Inferior parietal cortex (tissue), 1 donor: ENCODE measurements around the gene CCDC170.
"Not testable (repeated sequence)": the region's sequence is repeated elsewhere in the genome, so short reads cannot be mapped to it uniquely, and the experiment has no call there.

Experiments
- DNase-seq: peaks from one replicate; pipeline ENCODE4 v3.0.0-alpha.2; 2016; ENCODE audit errors: extremely low spot score

Gene CCDC170

DNA sequence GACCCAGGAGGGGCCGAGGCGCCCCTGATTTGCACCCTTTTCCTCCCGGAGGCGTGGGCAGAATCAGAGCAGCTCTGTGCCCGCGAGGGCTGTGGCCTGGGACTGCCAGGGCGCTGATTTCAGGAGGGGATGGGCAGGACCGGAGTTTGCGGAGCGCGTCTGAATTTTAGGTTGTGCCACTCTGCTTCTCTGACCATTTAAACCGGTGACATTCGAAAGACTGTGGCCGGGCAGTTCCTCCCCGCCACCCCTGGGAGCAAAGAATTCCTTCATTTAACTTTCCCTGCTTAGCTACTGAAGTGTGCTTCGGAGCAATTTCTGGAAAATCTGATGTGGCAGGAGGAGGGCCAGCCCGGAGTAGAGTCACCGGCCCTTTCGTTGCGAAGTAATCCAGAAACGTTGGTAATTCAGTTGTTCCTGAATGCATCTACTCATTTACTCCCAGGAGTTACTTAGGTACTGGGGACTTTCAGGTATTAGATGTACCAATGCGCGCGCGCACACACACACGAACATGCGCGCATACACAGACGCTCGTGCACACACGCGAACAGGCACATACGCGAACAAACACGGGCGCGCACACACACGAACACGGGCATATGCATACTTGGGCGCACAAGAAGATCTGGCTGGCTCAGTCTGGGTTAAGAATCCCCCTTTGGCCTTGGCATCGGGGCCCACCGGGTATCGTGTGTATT is 568 bp downstream of the CCDC170 start:
- peak; percentile 26 for DNase-seq

DNA sequence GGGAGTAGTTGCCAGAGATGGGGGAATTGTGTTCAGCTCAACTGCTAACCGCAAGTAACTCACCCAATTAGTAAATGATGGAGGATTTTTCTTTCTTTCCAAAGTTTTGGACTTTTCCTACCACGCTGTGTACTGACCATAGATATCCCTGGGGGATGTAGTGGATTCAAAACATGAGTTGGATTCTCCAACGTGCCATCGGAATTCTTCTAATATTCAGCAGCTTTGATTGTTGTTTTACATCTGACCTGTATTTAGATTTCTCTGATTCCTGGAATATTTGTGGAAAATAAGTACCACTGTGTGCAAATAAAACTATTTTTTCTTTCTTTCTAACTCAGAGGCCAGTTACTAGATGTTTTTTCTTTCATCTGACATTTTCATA is 1.1 kb downstream of the CCDC170 start:
- DNase-seq: no peak

DNA sequence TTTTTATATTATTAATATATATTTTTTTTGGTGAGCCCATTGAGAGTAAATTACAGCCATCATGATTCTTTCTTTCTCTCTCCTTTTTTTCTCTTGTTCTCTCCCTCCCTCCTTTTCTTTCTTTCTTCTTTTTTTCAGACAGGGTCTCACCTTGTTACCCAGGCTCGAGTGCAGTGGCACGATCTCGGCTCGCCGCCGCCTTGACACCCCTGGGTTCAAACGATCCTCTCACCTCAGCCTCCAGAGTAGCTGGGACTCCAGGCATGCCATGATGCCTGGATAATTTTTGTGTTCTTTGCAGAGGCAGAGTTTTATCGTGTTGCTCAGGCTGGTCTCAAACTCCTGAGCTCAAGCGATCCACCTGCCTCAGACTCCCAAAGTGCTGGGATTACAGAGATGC is 1.6 kb downstream of the CCDC170 start:
- DNase-seq: no peak

DNA sequence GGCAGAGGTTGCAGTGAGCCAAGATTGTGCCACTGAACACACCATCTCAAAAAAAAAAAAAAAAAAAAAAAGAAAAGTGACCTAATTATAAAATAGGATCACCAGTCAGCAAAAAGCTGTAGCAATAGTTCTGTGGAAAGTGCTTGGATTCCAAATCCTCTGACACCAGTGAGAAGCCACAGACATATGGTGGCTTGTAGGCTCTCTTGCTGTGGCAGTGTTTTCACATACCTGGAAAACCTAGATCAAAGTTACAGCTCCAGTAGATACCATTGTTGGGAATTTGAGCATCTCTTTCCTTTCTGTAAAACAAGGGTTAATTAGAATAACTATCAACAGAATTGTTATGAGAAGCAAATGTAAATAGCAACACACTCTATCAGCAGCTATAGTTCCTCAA is 4.1 kb downstream of the CCDC170 start:
- no peak for DNase-seq

DNA sequence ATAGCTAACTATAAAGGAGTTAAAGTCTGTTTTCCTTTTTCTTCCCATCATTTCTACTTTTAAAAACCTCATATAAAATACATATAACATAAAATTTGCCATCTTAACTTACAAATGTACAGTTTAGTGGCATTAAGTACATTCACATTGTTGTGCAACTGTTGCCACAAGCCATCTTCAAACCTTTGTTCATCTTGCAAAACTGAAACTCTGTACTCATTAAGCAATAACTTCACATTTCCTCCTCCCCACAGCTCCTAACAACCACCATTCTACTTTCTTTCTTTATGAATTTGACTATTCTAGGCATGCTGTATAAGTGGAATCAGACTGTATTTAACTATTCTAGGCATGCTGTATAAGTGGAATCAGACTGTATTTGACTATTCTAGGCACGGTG is 4.5 kb downstream of the CCDC170 start:
- no peak for DNase-seq

DNA sequence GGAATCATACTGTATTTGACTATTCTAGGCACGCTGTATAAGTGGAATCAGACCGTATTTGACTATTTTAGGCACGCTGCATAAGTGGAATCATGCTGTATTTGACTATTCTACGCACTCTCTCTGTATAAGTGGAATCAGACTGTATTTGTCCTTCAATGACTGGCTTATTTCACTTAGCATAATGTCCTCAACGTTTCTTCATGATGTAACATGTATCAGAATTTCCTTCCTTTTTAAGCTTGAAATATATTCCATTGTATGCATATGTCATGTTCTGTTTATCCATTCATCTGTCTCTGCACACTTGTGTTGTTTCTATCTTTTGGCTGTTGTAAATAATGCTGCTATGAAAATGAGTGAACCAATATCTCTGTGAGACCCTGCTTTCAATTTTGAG is 5.7 kb downstream of the CCDC170 start:
- no peak for DNase-seq

DNA sequence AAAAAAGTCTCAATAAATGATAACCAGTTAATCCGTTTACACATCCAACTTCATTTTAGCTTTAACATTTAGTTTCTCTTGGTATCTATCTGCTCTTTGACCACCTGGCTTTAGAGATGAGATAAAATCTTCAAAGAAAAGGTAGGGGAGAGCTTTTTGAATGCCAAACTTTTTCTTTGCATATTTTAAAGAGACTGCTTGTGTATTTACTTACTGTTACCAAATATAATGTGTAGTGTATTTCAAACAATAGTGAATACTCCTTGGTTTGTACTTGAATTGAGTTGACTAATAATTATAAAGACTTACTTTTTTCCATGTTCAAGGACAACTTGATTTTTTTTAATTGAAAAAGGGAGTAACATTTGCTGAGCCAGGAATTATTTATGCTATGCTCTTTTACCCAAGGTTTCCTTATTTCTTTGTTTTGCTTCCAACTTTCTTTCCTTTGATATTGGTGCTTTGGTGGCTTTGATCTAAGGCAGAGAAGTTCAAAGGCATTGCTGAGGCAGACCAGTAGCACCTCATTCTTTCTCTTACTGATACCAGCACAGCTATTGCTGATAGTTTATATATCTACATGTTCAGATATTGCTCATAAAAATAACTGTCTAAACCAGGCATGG is 7.8 kb downstream of the CCDC170 start:
- DNase-seq: no peak

DNA sequence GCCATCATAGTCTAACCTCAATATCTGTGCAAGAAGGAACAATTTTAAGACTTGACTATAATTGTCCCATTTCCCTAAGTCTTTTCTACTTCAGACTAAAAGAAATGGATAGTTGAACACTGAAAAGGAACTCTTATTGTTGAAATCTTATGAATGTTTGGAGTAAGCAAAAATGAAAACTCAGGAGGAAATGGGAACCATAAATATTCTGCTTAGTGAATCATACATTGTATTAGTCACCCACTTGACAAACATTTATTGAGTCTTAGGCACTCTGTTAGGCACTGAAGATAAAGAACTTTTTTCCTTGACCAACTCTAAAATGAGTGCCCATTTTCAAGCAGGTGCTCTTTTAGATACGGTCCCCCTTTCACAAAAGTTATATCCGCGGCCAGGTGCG is 8.7 kb downstream of the CCDC170 start:
- DNase-seq: no peak

DNA sequence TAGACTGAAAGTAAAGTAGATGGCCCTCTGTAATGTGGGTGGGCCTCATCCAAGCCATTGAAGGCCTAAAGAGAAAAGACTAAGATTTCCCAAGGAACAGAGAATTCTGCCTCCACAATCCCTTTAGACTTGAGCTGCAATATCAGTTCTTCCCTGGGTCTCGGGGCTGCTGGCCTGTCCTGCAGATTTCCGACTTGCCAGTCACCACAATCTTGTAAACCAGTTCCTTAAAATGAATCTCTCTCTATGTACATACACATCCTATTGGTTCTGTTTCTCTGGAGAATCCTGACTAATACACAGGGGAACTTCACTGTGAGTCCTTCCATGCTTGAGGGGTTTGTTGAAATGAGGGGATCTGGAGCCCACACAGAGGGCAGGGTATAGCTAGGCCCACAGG is 12.9 kb downstream of the CCDC170 start:
- DNase-seq: no peak

DNA sequence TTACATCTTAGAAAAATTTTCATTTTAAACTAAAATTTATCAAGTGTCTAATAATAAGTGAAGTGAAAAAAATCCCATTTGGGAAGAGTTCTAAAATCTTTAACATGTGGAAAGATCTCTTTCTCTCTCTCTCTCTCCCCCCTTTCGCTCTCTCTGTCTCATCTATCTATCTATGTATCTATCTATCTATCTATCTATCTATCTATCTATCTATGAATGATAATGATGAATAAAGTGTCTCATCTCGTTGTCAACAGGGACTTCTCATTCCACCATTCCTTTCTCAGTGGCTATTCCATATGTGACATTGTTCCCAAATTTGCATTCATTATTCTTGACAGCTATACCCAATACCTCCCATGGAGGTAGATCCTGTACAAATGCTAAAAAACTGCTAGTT is 15.2 kb downstream of the CCDC170 start:
- no peak for DNase-seq

DNA sequence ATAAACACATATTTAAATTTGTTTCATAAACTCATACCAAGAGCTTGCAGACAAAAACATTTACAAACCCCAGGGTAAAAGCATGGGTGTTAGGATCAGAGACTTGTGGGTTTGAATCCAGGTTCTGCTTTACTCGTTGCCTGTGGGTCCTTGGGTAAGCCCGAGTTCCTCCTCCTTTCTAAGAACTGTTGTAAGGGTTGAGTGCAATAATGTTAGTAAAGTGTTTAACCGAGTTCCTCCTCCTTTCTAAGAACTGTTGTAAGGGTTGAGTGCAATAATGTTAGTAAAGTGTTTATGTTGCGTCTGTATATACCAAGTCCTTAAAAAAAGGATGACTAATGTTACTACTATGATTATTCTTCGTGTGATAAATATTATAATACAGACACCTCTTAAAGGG is 18.7 kb downstream of the CCDC170 start:
- DNase-seq: no peak

DNA sequence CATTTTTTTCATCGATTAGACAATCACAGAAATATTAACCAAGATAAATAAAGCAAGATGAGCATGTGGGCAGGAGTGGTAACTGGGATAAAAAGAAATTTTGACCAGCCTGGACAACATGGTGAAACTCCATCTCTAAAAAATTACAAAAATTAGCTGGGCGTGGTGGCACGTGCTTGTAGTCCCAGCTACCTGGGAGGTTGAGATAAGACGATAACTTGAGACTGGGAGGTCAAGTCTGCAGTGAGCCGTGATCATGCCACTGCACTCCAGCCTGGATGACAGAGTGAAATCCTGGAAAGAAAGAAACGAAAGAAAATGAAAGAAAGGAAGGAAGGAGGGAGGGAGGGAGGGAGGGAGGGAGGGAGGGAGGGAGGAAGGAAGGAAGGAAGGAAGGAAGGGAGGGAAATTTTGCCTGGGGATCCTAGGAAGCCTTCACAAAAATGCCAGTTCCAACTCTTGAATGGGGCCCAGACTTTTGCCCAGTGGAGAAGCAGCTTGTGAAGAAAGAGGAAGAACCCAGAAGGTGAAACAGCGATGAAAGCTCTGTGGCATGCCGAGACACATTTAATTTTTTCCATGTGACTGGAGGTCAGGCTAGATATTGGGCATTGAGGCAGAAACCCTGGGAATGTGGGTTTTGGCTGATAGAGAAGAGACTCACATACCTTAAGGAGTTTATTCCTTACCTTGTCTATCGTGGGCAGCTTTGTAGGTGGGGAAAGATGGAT is 20.3 kb downstream of the CCDC170 start:
- no peak for DNase-seq

DNA sequence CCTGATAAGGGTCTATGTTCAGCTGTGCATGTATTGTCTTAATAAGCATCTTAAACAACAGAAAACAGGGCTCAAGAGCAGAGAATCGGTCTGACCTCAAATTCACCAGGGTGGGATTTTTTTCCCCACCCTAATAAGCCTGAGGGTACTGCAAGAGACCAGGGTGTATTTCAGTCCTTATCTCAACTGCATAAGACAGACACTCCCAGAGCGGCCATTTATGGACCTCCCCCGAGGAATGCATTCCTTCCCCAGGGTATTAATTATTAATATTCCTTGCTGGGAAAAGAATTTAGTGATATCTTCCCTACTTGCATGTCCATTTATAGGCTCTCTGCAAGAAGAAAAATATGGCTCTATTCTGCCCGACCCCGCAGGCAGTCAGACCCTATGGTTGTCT is 25.2 kb downstream of the CCDC170 start:
- DNase-seq: not testable (repeated sequence)

DNA sequence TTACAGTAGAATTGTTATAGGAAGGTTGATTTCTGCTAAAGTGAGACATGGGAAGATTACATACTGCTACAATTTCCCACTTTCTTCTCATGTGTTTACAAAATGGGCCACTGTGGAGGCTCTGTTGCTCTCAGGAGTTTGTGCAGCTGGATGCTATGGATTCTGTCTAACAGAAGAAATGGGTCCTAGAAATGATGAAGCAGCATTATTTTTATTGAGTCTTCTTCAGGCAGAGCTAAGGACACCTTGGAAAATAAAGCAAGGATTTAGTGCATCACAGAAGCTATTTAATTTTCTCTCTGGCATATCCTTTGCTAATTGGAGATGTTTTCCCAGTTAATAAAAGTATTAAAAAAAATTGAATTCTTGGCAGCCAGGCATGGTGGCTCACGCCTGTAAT is 29.2 kb downstream of the CCDC170 start:
- no peak for DNase-seq

DNA sequence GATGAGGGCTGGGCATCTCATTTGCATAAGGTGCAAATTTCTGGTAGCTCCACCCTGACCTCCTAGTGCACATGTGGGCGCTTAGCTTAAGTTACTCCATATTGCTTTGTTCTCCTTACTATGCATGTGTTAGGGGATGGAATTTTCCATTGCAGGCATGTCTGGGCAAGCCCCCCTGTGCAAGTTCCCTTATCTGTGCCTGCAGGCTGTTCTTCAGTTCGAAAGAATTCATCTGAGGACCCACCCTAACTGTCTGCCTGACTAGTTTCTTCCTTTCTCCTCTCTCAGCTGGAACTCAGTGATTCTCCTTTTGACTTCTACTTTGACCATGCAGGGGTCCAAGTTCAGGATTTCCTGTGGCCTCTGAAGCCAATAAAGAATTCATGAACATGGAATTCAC is 30.2 kb downstream of the CCDC170 start:
- DNase-seq: no peak

DNA sequence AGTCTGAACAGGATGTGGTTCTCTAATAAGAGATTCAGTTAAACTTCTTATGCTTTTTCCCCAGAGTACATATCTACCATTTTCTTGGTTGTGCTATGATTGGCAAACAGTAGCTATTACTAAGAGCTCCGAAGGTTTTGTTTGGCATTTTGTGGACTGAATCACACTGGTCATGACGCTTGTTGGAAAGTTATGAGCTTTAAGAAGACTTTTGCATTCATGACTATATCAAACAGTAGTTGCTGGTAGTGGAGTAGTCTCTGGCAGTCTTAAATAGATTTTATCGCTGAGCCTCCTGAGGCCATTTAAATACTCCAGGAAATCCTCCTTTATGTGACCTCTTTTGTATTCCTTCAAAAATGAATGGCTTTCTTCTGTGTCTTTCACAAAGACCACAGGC is 40.8 kb downstream of the CCDC170 start:
- DNase-seq: no peak

DNA sequence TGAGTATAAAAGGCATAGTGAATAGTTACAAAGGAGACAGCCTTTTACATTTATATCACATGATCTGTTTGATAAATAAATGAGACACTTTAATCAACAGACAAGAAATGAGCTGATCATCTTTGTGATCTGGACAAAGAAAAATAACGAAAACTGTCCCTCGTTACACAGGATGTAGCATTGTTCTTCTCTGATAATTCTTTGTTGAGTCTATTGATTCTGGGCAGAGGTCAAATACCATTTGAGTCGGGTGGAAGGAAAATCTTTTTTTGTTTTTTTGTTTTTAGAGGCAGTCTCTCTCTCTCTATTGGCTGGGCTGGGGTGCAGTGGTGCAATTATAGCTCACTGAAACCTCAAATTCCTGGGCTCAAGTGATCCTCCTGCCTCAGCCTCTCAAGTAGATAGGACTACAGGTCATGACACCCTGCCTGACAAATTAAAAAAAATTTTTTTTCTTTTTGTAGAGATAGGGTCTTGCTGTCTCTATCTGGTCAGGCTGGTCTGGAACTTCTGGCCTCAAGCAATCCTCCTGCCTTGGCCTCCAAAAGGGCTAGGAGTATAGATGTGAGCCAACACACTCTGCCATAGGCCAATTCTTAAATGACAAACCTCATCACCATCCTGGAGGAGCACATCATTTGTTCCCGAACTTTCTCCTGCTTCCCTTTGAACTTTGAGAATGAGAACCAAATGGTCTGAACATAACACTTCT is 41.8 kb downstream of the CCDC170 start:
- no peak for DNase-seq

DNA sequence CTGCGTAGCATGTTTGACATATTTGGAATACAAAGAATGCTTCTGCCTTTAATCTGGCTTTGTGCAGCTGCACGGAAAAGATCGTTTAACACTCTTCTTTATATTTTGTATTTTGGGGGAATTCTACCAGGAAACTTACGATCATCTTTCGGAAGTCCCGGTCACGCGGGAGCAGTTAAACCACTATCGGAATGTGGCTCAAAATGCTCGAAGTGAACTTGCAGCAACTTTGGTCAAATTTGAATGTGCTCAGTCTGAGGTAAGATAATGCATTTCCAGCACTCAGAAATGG is 42.3 kb downstream of the CCDC170 start:
- DNase-seq: no peak

DNA sequence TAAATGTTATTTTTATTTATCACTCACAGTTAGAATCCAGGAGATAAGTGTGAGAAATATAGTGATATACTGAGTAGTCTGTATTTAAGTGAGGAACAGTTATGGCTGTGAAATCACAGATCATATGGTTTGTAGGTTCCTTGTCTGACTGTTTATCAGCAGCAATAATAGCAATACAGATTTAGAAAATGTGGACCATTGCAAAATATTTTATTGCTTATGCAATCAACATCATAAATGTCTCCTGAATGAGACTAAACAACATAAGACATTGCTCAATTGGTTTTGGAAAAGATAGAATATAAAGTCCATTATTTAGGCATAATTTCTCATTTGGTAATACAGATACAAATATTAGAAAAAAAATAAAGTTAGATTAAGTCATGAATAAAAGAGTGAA is 43.7 kb downstream of the CCDC170 start:
- no peak for DNase-seq

DNA sequence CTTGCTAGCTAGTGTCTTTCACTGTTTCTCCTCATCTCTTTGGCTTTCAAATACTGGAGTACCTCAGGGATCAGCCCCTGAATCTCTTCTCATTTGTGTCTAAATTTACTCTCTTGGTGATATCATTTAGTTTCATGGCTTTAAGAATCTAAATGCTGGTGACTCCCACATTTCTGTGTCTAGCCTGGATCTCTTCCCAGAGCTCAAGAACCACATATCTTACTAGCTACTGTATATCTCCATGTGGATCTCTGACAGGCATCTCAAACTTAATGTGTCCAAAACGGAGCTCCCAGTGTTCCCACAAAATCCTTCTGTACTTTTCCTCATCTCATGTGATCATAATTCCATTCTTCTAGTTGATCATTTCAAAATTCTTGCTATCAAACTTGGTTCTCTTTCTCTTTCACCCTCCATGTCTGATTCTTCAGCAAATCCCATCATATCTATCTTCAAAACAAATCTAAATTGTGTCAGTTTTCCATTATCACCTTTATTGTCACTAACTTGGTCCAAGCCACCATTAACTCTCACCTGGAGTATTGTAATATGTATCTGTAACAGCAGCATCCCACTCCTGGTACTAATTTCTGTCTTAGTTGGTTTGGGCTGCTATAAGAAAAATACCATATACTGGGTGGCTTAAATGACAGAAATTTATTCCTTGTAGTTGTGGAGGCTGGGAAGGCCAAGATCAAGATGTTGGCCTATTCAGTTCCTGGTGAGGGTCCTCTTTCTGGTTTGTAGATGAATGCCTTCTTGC is 45.9 kb downstream of the CCDC170 start:
- DNase-seq: no peak

DNA sequence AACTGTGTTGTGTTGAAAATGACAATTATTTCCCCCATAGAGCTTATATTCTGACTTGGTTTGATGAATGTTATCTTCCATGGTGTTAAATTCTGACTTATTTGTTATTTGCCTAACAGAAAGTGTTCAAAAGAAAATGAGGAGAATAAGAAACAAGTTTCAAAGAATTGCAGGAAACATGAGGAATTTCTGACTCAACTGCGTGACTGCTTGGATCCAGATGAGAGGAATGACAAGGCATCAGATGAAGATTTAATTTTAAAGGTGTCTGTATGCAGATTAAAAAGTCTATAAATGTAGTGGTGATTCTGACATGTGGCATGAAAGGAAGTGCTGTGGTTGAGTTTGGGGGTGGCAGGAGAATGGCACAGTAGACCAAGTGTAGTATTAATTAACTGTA is 50.6 kb downstream of the CCDC170 start:
- DNase-seq: no peak

DNA sequence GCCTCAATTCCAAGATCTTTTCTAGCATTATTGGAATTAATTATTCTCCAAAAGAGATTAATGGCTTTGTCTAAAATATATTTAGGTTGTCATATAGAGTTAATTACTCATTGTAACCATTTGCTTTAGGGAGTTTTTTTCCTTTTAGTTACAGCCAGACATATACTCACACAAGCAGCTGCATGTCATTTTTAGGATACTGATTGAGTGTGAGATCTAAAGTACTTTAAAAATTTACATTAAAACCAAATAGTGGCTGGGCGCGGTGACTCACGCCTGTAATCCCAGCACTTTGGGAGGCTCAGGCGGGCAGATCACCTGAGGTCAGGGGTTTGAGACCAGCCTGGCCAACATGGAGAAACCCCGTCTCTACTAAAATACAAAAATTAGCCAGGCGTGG is 51.1 kb downstream of the CCDC170 start:
- not testable (repeated sequence) for DNase-seq
